Testis (tissue), 2 donors: ENCODE results near the gene PPP1R3D.

Experiments used
- CTCF ChIP-seq, 3 experiments: fragments of 450-650 bp in 2 of 3; fragments of 200-600 bp in 1 of 3; sonication (generic) in 1 of 3; IDR thresholded peaks; one replicate each; pipeline ENCODE4 v1.5.1; 2016 to 2019; ENCODE audit warnings: antibody characterized with exemption in 3 of 3, mild to moderate bottlenecking in 2 of 3, moderate library complexity in 1 of 3
- POLR2A ChIP-seq: fragments of 450-650 bp; IDR thresholded peaks from one replicate; pipeline ENCODE4 v1.6.1; 2017; ENCODE audit warnings: antibody characterized with exemption, mild to moderate bottlenecking, moderate library complexity

DNA sequence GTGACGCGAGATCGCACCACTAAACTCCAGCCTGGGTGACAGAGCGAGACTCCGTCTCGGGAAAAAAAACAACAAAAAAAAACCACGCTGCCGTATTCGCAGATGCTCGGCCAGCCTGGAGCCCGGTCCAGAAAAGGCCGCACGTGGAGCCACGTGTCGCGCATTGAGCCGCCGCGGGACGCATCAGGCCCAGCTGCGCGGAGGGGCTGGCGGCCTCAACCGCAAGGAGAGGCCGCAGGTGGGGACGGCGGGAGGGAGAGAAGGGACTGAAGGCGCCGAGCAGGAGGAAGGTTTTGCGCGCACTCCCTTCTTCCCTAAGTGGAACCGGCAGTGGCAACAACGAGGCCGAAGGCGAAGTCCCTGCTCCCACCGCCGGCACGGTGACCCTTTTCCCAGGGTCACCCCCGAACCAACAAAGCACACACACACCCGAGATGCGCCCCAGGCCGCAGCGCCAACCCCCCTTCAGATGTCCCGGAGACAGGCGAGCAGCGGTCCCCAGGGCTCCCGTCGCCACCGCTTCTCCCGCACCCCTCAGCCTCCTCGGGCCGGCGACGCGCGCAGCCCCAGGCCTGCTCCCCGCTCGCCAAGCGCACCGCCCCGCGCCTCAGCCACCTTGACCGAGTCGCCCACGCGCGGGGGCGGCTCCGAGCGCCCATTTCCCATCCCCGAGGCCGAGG lies 7.3 kb downstream of the PPP1R3D start:
- TF ChIP-seq CTCF (IDR thresholded peaks at IDR 0.05): no peak
- TF ChIP-seq POLR2A: no peak
